GM23338 (cell line): ENCODE results near the gene APCDD1L. TPM values are rescaled to one million over a fixed set of nuclear protein-coding genes. Genes with fewer than 3 reads are reported as not detected.

ENCODE experiments used
- ATAC-seq: fragments of 200-7000 bp; cut with Tn5 transposase; 3 replicates; pipeline ENCODE4 v1.9.1; 2020
- DNase-seq: peaks from one replicate; pipeline ENCODE4 v3.0.0-alpha.2; 2015; ENCODE audit warnings: low spot score
- H2AFZ ChIP-seq: fragments of 200-600 bp; sonication (generic); 2 replicates; pipeline ENCODE4 v1.8.0; 2016; ENCODE audit warnings: antibody characterized with exemption, mild to moderate bottlenecking, moderate library complexity
- H3F3A ChIP-seq: fragments of 200-600 bp; sonication (generic); replicated peaks from 2 replicates; pipeline ENCODE4 v1.8.0; 2017; ENCODE audit warnings: antibody characterized with exemption, mixed run types, low read depth
- H3K27ac ChIP-seq: fragments of 200-600 bp; sonication (generic); 2 replicates; pipeline ENCODE4 v1.6.1; 2016; ENCODE audit warnings: low read depth
- H3K27me3 ChIP-seq: fragments of 200-600 bp; sonication (generic); 2 replicates; pipeline ENCODE4 v1.8.0; 2016; ENCODE audit warnings: mild to moderate bottlenecking, mixed run types, moderate library complexity; ENCODE audit not compliant: insufficient read depth
- H3K36me3 ChIP-seq: fragments of 200-600 bp; sonication (generic); 2 replicates; pipeline ENCODE4 v1.8.0; 2016; ENCODE audit warnings: mild to moderate bottlenecking; ENCODE audit not compliant: insufficient read depth
- H3K4me1 ChIP-seq: fragments of 200-600 bp; sonication (generic); 2 replicates; pipeline ENCODE4 v1.8.0; 2016; ENCODE audit warnings: mild to moderate bottlenecking, moderate library complexity; ENCODE audit not compliant: insufficient read depth
- H3K4me2 ChIP-seq: fragments of 200-600 bp; sonication (generic); 2 replicates; pipeline ENCODE4 v1.7.1; 2017; ENCODE audit warnings: mixed run types
- H3K4me3 ChIP-seq: fragments of 200-600 bp; sonication (generic); 2 replicates; pipeline ENCODE4 v1.6.1; 2016; ENCODE audit warnings: mixed run types
- H3K79me2 ChIP-seq: fragments of 200-600 bp; sonication (generic); replicated peaks from 2 replicates; pipeline ENCODE4 v1.8.0; 2017; ENCODE audit warnings: mild to moderate bottlenecking; ENCODE audit not compliant: insufficient read depth
- H3K9me2 ChIP-seq: fragments of 200-600 bp; sonication (generic); 2 replicates; pipeline ENCODE4 v1.8.0; 2017; ENCODE audit not compliant: insufficient read depth
- H4K20me1 ChIP-seq: fragments of 200-600 bp; sonication (generic); replicated peaks from 2 replicates; pipeline ENCODE4 v1.8.0; 2017; ENCODE audit warnings: mild to moderate bottlenecking; ENCODE audit not compliant: insufficient read depth
- H3K27ac Mint-ChIP-seq: 2 replicates; pipeline ENCODE4 v1.8.0; 2020; ENCODE audit warnings: inconsistent platforms, mild to moderate bottlenecking, moderate library complexity, mixed read lengths
- H3K27me3 Mint-ChIP-seq: 3 replicates; pipeline ENCODE4 v1.8.0; 2022; ENCODE audit warnings: low read depth, mild to moderate bottlenecking, moderate library complexity, mixed read lengths, inconsistent platforms; ENCODE audit not compliant: insufficient read depth, poor library complexity
- H3K36me3 Mint-ChIP-seq: 3 replicates; pipeline ENCODE4 v1.8.0; 2021; ENCODE audit warnings: low read depth, mild to moderate bottlenecking, inconsistent platforms, moderate library complexity, mixed read lengths
- H3K4me1 Mint-ChIP-seq: 3 replicates; pipeline ENCODE4 v1.8.0; 2020; ENCODE audit warnings: mild to moderate bottlenecking, inconsistent platforms, mixed read lengths
- H3K4me3 Mint-ChIP-seq: 3 replicates; pipeline ENCODE4 v1.8.0; 2021; ENCODE audit warnings: moderate library complexity, mild to moderate bottlenecking, inconsistent platforms, mixed read lengths
- H3K9me3 Mint-ChIP-seq: 3 replicates; pipeline ENCODE4 v1.8.0; 2020; ENCODE audit warnings: moderate library complexity, mild to moderate bottlenecking, inconsistent platforms, mixed read lengths
- CREB1 ChIP-seq: fragments of 250-450 bp; sonication (Bioruptor Pico); IDR thresholded peaks from 2 replicates; pipeline ENCODE4 v1.5.0; 2020; ENCODE audit warnings: low read depth, mild to moderate bottlenecking, moderate library complexity
- EZH2 ChIP-seq: fragments of 200-600 bp; sonication (generic); IDR thresholded peaks from one replicate; pipeline ENCODE4 v1.8.0; 2017; ENCODE audit warnings: antibody characterized with exemption, mild to moderate bottlenecking, low read depth; ENCODE audit not compliant: unreplicated experiment
- JUNB ChIP-seq: IDR thresholded peaks from one replicate; pipeline ENCODE4 v1.6.1; 2016; ENCODE audit warnings: antibody characterized with exemption; ENCODE audit not compliant: unreplicated experiment
- POLR2AphosphoS5 ChIP-seq: IDR thresholded peaks from 2 replicates; pipeline ENCODE4 v1.6.1; 2016; ENCODE audit warnings: antibody characterized with exemption, low read depth
- STAT1 ChIP-seq: IDR thresholded peaks from one replicate; pipeline ENCODE4 v1.6.1; 2016; ENCODE audit warnings: antibody characterized with exemption; ENCODE audit not compliant: unreplicated experiment
- ZNF331 ChIP-seq: fragments of 250-450 bp; sonication (Bioruptor Pico); IDR thresholded peaks from 2 replicates; pipeline ENCODE4 v1.5.0; 2020; ENCODE audit warnings: low read depth, mild to moderate bottlenecking, moderate library complexity
- polyA plus RNA-seq: library from polyadenylated mRNA; unstranded; fragments of >200 nt; fragmentation: Nextera tagmentation; extraction: Ambion mirVana; gene quantifications from 2 replicates; pipeline ENCODE4 v1.2.1, GENCODE V29; 2016
- total RNA-seq: library from RNA; depleted of rRNA; stranded (reverse); fragments of >200 nt; shearing (Covaris generic); gene quantifications from 2 replicates; pipeline ENCODE4 v1.2.3, GENCODE V29; 2014
- TF ChIP-seq, protein P1 (sequence below): IDR thresholded peaks from 2 replicates; pipeline ENCODE4 v1.6.1; 2016; ENCODE audit warnings: antibody characterized with exemption
- TF ChIP-seq, protein P2 (sequence below): IDR thresholded peaks from one replicate; pipeline ENCODE4 v1.6.1; 2018; ENCODE audit warnings: antibody characterized with exemption; ENCODE audit not compliant: unreplicated experiment
- TF ChIP-seq, protein P3 (sequence below), 2 experiments: fragments of 200-600 bp in 1 of 2; sonication (generic) in 1 of 2; conservative IDR thresholded peaks; 2 replicates each; pipeline versions ENCODE4 v1.5.1 to v1.6.1; 2016 to 2017; ENCODE audit warnings: antibody characterized with exemption in 2 of 2, low read depth in 2 of 2, mild to moderate bottlenecking in 2 of 2, moderate library complexity in 1 of 2

The APCDD1L gene
- total and polyA plus RNA-seq, 2 experiments from 2014 or later = 1.8 to 4.6 TPM

DNA sequence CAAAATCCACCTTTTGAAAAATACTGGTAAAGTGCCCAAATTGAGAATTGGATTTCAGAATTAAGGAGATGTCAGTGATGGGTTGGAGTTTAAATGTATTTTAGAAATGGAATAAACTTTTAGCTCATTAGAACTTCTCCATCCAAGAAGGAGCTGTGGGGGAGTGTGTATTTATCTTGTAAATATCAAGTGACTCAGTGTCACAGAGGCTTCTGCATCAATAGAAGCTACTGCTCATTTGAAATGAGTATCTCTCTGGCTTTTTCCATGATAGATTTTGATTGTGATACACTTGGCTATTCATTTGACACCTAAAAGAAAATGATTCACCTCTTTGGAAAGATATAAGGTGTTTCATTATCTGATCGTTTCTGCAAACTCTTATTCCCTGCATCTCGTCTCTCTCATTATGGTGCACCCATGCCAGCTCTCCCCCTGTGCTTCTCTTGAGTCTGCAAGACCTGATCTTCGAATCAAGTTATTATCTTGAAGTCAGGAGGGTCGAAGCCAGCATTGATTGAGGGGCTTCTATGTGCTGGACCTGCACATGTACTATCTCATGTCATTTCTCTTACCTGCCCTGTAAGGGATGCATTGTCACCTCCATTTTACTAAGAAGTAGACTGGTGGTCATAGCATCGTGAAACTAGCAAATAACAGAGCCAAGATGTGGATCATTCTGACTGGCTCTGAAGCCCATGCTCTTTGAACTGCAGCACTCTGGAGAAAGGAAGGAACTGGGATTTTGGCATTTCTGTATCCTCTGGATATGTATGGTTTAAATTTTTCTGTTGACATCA, 96.0 kb downstream of the APCDD1L start:
- Histone ChIP-seq H2AFZ (no peak overlapping the region), H3K4me1 (peaks cover 48% of the 10 kb centered on the region), H3K9me2 (no peaks in the 10 kb centered on the region), H3K4me3 (no peak overlapping the region), H3K27me3 (no peaks in the 10 kb centered on the region), H3K36me3 (no peaks in the 10 kb centered on the region), H3K27ac (peak overlapping the region; percentile 10; the same call in 1 of the 2 replicates), H3K4me2 (no peak overlapping the region), H4K20me1 (no peaks in the 10 kb centered on the region), H3K79me2 (peaks cover 61% of the 10 kb centered on the region), H3F3A (no peaks in the 10 kb centered on the region)
- DNase-seq = no peak
- Mint-ChIP-seq H3K9me3 (peaks cover 10% of the 10 kb centered on the region), H3K4me1 (peaks cover 51% of the 10 kb centered on the region), H3K4me3 (no peak overlapping the region), H3K36me3 (peaks cover 32% of the 10 kb centered on the region), H3K27ac (no peak overlapping the region), H3K27me3 (peaks cover under 1% of the 10 kb centered on the region)
- ATAC-seq = no peak
- TF ChIP-seq, protein P1, sequence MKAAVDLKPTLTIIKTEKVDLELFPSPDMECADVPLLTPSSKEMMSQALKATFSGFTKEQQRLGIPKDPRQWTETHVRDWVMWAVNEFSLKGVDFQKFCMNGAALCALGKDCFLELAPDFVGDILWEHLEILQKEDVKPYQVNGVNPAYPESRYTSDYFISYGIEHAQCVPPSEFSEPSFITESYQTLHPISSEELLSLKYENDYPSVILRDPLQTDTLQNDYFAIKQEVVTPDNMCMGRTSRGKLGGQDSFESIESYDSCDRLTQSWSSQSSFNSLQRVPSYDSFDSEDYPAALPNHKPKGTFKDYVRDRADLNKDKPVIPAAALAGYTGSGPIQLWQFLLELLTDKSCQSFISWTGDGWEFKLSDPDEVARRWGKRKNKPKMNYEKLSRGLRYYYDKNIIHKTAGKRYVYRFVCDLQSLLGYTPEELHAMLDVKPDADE = no peak
- TF ChIP-seq, protein P2, sequence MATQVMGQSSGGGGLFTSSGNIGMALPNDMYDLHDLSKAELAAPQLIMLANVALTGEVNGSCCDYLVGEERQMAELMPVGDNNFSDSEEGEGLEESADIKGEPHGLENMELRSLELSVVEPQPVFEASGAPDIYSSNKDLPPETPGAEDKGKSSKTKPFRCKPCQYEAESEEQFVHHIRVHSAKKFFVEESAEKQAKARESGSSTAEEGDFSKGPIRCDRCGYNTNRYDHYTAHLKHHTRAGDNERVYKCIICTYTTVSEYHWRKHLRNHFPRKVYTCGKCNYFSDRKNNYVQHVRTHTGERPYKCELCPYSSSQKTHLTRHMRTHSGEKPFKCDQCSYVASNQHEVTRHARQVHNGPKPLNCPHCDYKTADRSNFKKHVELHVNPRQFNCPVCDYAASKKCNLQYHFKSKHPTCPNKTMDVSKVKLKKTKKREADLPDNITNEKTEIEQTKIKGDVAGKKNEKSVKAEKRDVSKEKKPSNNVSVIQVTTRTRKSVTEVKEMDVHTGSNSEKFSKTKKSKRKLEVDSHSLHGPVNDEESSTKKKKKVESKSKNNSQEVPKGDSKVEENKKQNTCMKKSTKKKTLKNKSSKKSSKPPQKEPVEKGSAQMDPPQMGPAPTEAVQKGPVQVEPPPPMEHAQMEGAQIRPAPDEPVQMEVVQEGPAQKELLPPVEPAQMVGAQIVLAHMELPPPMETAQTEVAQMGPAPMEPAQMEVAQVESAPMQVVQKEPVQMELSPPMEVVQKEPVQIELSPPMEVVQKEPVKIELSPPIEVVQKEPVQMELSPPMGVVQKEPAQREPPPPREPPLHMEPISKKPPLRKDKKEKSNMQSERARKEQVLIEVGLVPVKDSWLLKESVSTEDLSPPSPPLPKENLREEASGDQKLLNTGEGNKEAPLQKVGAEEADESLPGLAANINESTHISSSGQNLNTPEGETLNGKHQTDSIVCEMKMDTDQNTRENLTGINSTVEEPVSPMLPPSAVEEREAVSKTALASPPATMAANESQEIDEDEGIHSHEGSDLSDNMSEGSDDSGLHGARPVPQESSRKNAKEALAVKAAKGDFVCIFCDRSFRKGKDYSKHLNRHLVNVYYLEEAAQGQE = no peak
- TF ChIP-seq, protein P3, sequence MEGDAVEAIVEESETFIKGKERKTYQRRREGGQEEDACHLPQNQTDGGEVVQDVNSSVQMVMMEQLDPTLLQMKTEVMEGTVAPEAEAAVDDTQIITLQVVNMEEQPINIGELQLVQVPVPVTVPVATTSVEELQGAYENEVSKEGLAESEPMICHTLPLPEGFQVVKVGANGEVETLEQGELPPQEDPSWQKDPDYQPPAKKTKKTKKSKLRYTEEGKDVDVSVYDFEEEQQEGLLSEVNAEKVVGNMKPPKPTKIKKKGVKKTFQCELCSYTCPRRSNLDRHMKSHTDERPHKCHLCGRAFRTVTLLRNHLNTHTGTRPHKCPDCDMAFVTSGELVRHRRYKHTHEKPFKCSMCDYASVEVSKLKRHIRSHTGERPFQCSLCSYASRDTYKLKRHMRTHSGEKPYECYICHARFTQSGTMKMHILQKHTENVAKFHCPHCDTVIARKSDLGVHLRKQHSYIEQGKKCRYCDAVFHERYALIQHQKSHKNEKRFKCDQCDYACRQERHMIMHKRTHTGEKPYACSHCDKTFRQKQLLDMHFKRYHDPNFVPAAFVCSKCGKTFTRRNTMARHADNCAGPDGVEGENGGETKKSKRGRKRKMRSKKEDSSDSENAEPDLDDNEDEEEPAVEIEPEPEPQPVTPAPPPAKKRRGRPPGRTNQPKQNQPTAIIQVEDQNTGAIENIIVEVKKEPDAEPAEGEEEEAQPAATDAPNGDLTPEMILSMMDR (conservative IDR thresholded peaks at IDR 0.05; ENCODE audit: low read depth in 2 of 2) = no peak

DNA sequence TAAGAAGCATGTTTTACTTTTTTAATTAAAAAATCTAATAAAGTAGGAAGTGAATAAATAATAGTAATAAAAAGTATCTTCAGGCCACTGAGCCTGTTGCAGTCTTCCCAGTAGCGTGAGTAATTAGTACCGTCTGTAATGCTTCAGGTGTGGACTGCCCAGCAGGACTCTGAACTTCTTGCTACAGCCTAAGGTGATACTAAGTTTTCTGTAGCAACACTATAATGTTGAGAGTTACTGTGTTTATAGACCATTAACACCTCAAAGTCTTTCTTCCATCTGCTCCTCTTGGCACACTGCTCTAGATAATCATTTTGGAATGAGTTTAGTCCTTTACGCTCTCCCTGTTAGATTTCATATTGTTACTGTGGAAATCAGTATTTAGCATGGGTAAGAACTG, 97.8 kb downstream of the APCDD1L start:
- Histone ChIP-seq H3K27me3 (no peaks in the 10 kb centered on the region), H3K27ac (no peak overlapping the region), H3K4me1 (peaks cover 32% of the 10 kb centered on the region), H3K79me2 (peaks cover 53% of the 10 kb centered on the region), H3K9me2 (no peaks in the 10 kb centered on the region), H3F3A (no peaks in the 10 kb centered on the region), H3K36me3 (no peaks in the 10 kb centered on the region), H3K4me3 (no peak overlapping the region), H3K4me2 (peak overlapping the region; percentile 53), H4K20me1 (no peaks in the 10 kb centered on the region), H2AFZ (no peak overlapping the region)
- ATAC-seq = no peak; the same call in 2 of the 3 replicates
- Mint-ChIP-seq H3K27me3 (no peaks in the 10 kb centered on the region), H3K4me1 (peaks cover 41% of the 10 kb centered on the region), H3K9me3 (peaks cover 15% of the 10 kb centered on the region), H3K36me3 (peaks cover 36% of the 10 kb centered on the region), H3K27ac (no peak overlapping the region), H3K4me3 (no peak overlapping the region)
- DNase-seq = no peak
- TF ChIP-seq STAT1 (no peak), EZH2 (no peak), POLR2AphosphoS5 (no peak), CREB1 (CRISPR knock-in tag) (no peak), ZNF331 (CRISPR knock-in tag) (no peak), JUNB (no peak)
- TF ChIP-seq, protein P3 (conservative IDR thresholded peaks at IDR 0.05; ENCODE audit: low read depth in 2 of 2) = no peak
- TF ChIP-seq, protein P2 = no peak
